Measurements from ENCODE around the gene PLCB4. TPM values are rescaled to one million over a fixed set of nuclear protein-coding genes. Genes with fewer than 3 reads are reported as not detected.

Gene PLCB4
- total RNA-seq, 1 donor from 2014 or later: 6.6 TPM

GRCh38 chr20:9397928-9398327 is 329.0 kb downstream of the PLCB4 start:
- DNase-seq: no peak
- no peak overlapping the region for H3K27ac ChIP-seq
- H3K9me3 ChIP-seq: no peaks in the 10 kb centered on the region

GRCh38 chr20:9398882-9399281 is 330.0 kb downstream of the PLCB4 start:
- ATAC-seq (no peak), DNase-seq (no peak)
- Histone ChIP-seq H3K27ac (no peak overlapping the region), H3K4me1 (no peaks in the 10 kb centered on the region), H3K9me3 (no peaks in the 10 kb centered on the region), H3K4me3 (no peak overlapping the region), H3K36me3 (peaks cover 8% of the 10 kb centered on the region), H3K27me3 (ENCODE audit: low read depth) (no peaks in the 10 kb centered on the region)
- no peak for TF ChIP-seq CTCF (IDR thresholded peaks at IDR 0.05)
- intact Hi-C loops (cut with DNase I): no loop called here

More at GRCh38 chr20:9397928-9398327, 329.0 kb downstream of the PLCB4 start:
- intact Hi-C loops (cut with DNase I): no loop called here
- Histone ChIP-seq H3K36me3 (peaks cover 7% of the 10 kb centered on the region), H3K4me3 (no peak overlapping the region), H3K4me1 (peaks cover 7% of the 10 kb centered on the region), H3K27me3 (ENCODE audit: low read depth) (no peaks in the 10 kb centered on the region)
- peak; percentile 66 to 83 for ATAC-seq
- no peak for TF ChIP-seq CTCF (IDR thresholded peaks at IDR 0.05)

GRCh38 chr20:9399322-9399721 is 330.4 kb downstream of the PLCB4 start:
- Histone ChIP-seq H3K9me3 (no peaks in the 10 kb centered on the region), H3K27ac (no peak overlapping the region), H3K27me3 (ENCODE audit: low read depth) (no peaks in the 10 kb centered on the region), H3K36me3 (peaks cover 8% of the 10 kb centered on the region), H3K4me3 (no peak overlapping the region), H3K4me1 (no peaks in the 10 kb centered on the region)
- no peak for TF ChIP-seq CTCF (IDR thresholded peaks at IDR 0.05)
- DNase-seq (no peak), ATAC-seq (no peak)
- intact Hi-C loops (cut with DNase I): no loop called here

- intact Hi-C loops (cut with DNase I): no loop called here
- ATAC-seq (no peak), DNase-seq (no peak)
- Histone ChIP-seq H3K9me3 (no peaks in the 10 kb centered on the region), H3K36me3 (peaks cover 8% of the 10 kb centered on the region), H3K4me3 (no peak overlapping the region), H3K27ac (no peak overlapping the region), H3K4me1 (no peaks in the 10 kb centered on the region), H3K27me3 (ENCODE audit: low read depth) (no peaks in the 10 kb centered on the region)
- no peak for TF ChIP-seq CTCF (IDR thresholded peaks at IDR 0.05)
Measured at GRCh38 chr20:9400171-9401025, 331.5 kb downstream of the PLCB4 start.

GRCh38 chr20:9401371-9401770 is 332.5 kb downstream of the PLCB4 start:
- Histone ChIP-seq H3K27ac (no peak overlapping the region), H3K4me1 (no peaks in the 10 kb centered on the region), H3K27me3 (ENCODE audit: low read depth) (no peaks in the 10 kb centered on the region), H3K9me3 (no peaks in the 10 kb centered on the region), H3K4me3 (no peak overlapping the region), H3K36me3 (peaks cover 8% of the 10 kb centered on the region)
- intact Hi-C loops (cut with DNase I): no loop called here
- ATAC-seq (no peak), DNase-seq (no peak)
- no peak for TF ChIP-seq CTCF (IDR thresholded peaks at IDR 0.05)

Data from lower lobe of right lung (tissue), 2 donors.